ENCODE results near the gene ZNF25.
A peak's percentile ranks its signal among the peaks of the same experiment; 100 is the strongest.
"Not testable (repeated sequence)": the region's sequence is repeated elsewhere in the genome, so short reads cannot be mapped to it uniquely, and the experiment has no call there.

ZNF25 gene
- 7.7 to 39.9 (median 22.7) reads per million in 17 experiments for total RNA-seq

- peak; percentile 98 to 100 (median 99) for DNase-seq
These were observed at the start of gene ZNF25 for GRCh38 chr10:37976091-37976879. Gene ZNF25 (minus strand): TSS chr10:37976647. CDS start chr10:37971722, 4,925 bp downstream.

DNA sequence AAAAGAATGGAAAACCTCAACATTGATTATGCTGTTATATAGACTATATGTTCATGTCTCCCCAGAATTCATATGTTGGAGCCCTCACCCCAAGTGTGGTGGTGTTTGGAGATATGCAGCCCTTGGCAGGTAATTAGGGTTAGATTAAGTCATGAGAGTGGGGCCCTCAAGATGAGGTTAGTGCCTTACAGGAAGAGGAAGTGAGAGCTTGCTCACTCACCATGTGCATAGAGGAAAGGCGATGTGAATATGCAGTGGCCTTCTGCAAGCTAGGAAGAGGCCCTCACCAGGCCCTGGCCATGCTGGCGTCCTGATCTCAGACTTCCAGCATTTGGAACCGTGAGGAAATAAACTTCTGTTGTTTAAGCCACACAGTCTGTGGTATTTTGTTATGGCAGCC is 48.8 kb upstream of the ZNF25 start:
- peak; percentile 9 to 51 (median 44) for DNase-seq

- not testable (repeated sequence) for DNase-seq
These were observed 42.7 kb upstream of the ZNF25 start for GRCh38 chr10:38019124-38019523.

- DNase-seq: no peak
These were observed 39.9 kb upstream of the ZNF25 start for GRCh38 chr10:38016354-38016753.

GRCh38 chr10:38010119-38010903 is 33.9 kb upstream of the ZNF25 start, which contains the start of gene ZNF33A:
Gene ZNF33A (plus strand): TSS chr10:38010675. CDS start chr10:38012342, 1,667 bp downstream.
- peak; percentile 93 to 98 (median 94) for DNase-seq

- peak; percentile 10 to 72 (median 55) for DNase-seq
These were observed 31.5 kb upstream of the ZNF25 start for GRCh38 chr10:38007991-38008390.

- DNase-seq: peak in 3 of 4 experiments; percentile 16 to 42 (median 41)
These were observed 31.1 kb upstream of the ZNF25 start for GRCh38 chr10:38007551-38007950.

DNA sequence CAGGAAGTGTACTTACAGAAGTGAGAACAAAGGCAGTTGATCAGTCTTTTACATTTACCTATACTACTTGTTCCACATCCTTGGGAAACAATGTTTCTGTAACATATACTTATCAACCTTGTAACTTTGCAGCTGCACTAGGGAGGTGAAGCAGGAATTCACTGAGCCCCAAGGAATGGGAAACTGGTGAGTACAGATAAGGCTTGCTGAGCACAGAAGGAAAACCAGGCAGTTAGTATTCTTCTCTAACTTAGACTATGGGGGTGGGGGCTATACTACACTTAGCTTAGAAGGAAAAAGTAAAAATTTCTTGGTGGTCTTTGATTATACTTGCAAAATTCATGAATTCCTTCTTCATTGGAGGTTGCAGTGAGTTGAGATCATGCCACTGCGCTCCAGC is 27.1 kb upstream of the ZNF25 start:
- no peak for DNase-seq

DNA sequence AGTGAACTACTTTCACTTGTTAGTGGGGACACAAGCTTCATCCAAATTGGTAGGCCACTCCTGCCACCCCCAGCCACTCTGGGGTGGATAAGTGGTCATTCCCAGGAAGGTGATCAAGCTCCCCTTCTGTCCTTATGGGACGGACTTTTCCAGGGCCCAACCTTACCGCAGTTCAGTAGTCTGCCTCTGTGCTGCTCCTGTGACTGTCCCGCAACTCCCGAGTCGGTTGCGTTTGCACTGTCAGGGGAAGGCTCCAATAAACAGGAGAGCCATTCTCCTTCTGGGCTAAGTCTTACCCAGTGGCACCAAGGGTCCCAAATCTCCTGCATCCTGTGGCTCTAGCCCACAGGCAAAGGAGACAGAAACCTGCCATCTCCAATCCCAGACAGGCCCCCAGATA is 26.6 kb upstream of the ZNF25 start:
- DNase-seq: no peak

GRCh38 chr10:38000474-38000873 is 24.0 kb upstream of the ZNF25 start:
- not testable (repeated sequence) for DNase-seq

DNA sequence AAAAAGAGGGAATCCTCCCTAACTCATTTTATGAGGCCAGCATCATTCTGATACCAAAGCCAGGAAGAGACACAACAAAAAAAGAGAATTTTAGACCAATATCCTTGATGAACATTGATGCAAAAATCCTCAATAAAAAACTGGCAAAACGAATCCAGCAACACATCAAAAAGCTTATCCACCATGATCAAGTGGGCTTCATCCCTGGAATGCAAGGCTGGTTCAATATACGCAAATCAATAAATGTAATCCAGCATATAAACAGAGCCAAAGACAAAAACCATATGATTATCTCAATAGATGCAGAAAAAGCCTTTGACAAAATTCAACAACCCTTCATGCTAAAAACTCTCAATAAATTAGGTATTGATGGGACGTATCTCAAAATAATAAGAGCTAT is 22.5 kb upstream of the ZNF25 start:
- DNase-seq: not testable (repeated sequence)

DNA sequence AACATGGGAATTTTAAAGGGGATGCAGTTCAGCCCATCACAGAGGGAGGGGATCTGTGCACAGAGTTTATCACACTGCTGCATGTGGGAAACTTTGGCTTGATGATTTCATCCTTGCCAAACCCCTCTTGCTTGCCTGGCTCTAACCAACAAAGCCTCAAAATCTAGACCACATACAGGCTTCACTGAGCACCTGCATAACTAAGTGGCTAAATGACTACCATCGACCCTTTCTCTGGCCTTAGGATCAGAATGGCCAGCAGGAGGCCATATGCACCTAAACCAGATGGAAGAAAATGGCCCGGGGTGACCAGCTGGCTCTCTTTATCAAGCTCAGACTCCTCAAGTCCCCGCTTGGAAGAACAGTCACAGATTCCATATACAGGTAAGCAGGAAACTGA is 15.6 kb upstream of the ZNF25 start:
- peak in 2 of 4 experiments; percentile 10 to 11 for DNase-seq

- no peak for DNase-seq
These were observed 15.2 kb upstream of the ZNF25 start for GRCh38 chr10:37991655-37992054.

DNA sequence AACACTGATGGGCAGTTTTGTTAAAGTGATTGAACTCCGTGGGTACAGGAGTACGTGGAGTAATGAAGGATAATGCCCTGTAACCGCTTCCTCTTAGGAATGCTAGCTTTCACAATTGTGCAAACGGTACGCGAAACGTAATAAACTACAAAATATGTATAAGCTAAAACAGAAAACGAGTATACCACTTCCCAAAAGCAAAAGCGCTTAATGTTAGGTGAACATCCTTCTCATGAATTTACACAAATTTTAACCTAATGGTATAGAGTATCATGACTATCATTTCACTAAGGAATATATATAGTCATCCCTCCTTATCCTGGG is 395 bp upstream of the ZNF25 start:
- no peak for DNase-seq

- DNase-seq: peak; percentile 7 to 49 (median 32)
These were observed 951 bp downstream of the ZNF25 start for GRCh38 chr10:37975401-37975991.

- no peak for DNase-seq
These were observed 4.1 kb downstream of the ZNF25 start for GRCh38 chr10:37972396-37972795.

- no peak for DNase-seq
These were observed 11.4 kb downstream of the ZNF25 start for GRCh38 chr10:37965006-37965405.

DNA sequence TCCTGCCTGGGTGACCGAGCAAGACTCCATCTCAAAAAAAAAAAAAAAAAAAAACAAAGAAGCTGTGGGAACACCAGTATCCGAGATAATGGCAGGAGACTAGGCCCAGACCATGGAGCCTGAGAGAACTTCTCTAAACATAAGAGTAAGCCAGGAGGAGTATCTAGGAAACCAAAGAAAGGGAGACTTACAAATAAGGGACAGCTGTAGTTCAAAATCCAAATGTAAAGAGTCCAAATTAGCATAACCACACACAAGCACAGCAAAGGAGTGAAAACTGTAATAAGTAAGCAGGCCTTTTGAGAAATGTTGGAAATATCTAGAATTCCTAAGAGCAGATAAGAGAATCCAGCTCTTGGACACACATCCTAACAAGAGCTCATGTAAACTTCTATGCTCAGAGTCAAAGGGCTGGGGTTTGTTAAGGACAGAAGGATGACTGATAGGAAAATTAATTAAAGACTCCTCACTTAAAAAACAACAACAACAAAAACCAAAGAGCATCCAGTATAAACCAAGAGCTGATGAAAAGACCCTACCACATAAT is 15.8 kb downstream of the ZNF25 start:
- no peak for DNase-seq

DNA sequence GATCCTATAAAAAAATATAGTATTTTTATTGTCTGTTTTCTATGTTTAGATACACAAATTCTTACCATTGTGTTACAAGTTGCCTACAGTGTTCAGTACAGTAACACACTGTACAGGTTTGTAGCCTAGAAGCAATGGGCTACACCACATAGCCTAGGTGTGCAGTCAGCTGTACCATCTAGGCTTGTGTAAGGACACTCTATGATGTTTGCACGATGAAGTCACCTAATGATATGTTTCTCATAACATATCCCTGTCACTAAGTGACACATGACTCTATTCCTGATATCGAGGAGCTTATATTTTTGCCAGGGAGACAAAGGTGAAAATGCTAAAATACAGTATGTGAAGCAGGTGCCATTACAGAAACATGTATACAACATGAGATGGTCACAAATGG is 18.6 kb downstream of the ZNF25 start:
- no peak for DNase-seq

GRCh38 chr10:37952926-37953325 is 23.5 kb downstream of the ZNF25 start:
- DNase-seq: no peak

- DNase-seq: peak in 2 of 4 experiments; percentile 1 to 5
These were observed 24.2 kb downstream of the ZNF25 start for GRCh38 chr10:37952043-37952755.

DNA sequence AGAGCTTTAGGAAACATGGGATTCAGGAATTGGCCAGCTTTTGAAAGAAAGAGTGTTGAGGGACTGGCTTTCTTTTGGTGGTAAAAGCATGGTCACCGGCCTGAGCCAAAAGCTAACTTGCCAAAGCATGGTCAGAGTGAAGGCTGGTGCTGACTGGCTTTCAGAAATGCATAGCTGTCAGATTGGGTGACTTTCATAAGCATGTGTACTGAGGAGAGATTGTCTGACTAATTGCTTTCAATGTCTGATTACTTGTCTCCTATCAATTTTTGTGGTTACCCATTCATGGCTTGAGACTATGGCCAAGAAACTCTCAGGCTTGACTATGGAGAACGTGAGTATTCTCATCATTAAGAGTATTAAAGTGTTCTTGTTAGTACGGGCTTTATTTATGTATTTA is 28.2 kb downstream of the ZNF25 start:
- no peak for DNase-seq

All from suppressor macrophage (primary cell).